ENCODE measurements around the gene MEGF8.

MEGF8 gene, protein sequence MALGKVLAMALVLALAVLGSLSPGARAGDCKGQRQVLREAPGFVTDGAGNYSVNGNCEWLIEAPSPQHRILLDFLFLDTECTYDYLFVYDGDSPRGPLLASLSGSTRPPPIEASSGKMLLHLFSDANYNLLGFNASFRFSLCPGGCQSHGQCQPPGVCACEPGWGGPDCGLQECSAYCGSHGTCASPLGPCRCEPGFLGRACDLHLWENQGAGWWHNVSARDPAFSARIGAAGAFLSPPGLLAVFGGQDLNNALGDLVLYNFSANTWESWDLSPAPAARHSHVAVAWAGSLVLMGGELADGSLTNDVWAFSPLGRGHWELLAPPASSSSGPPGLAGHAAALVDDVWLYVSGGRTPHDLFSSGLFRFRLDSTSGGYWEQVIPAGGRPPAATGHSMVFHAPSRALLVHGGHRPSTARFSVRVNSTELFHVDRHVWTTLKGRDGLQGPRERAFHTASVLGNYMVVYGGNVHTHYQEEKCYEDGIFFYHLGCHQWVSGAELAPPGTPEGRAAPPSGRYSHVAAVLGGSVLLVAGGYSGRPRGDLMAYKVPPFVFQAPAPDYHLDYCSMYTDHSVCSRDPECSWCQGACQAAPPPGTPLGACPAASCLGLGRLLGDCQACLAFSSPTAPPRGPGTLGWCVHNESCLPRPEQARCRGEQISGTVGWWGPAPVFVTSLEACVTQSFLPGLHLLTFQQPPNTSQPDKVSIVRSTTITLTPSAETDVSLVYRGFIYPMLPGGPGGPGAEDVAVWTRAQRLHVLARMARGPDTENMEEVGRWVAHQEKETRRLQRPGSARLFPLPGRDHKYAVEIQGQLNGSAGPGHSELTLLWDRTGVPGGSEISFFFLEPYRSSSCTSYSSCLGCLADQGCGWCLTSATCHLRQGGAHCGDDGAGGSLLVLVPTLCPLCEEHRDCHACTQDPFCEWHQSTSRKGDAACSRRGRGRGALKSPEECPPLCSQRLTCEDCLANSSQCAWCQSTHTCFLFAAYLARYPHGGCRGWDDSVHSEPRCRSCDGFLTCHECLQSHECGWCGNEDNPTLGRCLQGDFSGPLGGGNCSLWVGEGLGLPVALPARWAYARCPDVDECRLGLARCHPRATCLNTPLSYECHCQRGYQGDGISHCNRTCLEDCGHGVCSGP (N-terminal part only)

DNA sequence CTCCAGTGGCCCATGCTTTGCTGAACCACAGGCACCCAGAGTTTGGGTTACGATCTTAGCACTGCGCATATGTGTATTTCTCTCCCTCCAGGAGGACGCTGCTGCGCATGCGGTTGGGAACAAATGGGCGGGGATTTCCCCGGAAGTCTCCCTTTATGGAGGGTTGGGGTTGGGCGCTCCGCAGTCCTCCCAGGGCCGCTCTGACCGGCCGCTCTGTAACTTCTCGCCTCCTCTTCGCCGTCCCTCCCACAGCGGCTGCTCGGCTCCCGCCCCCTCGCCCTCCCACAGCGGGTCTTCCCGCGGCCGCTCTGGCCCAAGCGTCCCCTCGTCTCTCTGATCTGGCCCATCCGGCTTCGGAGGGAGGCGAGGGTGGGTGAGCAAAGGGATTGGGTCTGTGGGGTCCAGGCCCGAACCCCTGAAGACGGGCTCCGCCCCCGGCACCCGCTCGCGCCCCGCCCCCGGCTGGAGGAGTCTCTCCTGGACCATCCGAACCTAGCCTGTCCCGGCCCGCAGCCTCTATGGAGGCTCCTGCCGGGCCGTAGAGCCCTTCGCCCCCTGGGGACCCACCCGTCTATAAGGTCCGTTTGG lies at the start of gene MEGF8:
TSS of gene MEGF8 (plus strand) at position 328 of the 588 bp plus-strand sequence. CDS start 609 bp downstream, outside the sequence.
- DNase-seq, result peak; percentile 100

DNA sequence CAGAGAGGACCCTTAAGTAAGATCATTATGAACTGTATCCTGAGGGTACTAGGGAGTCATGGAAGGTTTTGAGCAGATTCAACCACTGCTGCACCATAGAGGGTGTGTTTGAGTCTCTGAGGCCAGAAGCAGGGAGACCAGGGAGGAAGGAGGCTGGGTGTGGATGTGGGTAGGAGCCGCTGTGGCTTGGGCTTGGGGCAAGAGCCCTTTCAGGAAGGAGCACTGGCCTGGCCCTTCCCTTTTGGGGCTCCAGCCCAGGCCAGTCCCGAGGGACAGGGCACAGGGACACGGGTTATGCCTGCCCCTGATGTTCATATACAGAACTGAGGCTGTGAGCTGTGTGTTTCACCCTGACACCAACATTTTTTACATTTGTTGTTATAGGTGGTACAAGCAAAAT lies 49.2 kb upstream of the MEGF8 start:
- no peak for DNase-seq

DNA sequence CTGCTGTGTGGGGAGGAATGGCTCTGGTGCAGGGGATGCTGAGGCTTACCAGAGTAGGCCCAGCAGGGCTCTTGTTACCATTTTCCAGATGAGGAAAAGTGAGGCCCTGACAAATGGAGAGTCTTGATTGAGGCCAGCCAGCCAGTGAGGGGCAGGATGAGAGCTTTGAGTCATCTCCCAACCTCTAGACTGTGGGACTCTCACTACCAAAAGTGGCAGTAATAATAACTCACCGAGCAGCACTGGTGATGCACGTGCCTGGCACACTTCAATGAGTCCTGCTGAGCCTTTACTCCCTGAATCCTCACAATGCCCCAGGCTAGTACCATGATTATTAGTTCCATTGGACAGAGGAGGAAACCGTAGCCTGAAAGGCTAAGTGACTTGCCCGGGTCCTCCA lies 48.6 kb upstream of the MEGF8 start:
- DNase-seq, result no peak

DNA sequence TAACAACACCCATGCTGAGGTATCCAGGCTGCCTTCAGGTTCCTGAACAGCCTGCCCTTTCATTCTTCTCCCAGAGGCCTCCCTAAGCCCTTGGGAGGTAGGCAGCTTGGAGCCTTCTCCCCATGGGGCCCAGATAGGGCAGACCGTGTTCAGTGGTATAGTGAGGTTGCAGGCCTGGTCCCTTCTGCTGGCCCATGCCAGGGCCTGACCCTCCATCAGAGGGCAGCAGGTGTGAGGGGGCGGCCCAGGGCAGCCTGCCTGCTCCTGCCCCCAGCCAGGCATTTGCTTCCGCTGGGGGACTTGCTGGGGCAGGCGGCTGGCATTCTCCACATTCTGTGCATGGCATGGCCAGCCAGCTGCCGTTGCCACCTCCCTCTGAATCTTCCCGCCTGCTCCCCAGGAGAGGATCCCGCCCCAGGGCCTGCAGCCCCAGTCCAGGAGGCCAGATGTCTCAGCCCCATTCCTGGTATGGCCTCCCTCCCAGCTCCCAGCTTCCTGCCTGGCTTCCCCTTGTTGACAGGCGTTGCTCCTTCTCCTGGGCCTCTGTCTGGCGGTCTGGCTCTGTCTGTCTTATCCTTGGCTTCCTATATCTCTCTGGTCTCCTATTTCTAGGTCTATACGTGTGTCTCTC lies 47.5 kb upstream of the MEGF8 start:
- no peak for DNase-seq

DNA sequence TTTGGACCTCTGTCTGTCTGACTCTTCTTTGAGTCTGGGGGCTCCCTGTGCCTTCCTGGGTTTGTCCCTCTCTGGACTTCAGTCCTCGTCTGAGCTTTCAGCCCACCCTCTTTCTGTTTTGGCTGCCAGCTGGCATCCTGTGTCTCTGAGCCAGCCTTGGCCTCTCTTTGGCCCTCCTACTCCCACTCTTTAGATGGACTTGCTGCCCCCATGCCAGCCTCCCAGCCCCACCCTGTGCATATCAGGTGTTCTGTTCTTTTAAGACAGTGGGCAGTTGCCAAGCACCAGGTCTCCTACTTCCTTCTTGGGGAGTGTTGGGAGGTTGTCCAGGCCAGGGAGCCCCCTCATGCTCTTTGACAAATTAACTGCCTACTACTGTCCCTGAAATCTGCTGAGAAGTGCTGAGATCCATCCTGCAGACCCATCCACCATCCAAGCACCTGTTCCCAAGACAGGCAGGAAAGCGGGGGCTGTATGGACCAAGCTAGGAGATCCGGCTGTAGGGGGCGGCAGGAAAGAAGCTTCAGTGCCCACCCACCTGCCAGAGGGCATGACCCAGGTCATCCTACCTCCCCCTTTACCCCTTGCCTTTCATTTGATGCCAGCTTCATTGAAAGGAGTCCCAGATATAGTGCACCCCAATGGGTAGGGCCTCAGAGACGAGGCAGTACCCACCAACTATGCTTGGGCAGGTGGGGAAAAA lies 46.8 kb upstream of the MEGF8 start:
- DNase-seq, result no peak

DNA sequence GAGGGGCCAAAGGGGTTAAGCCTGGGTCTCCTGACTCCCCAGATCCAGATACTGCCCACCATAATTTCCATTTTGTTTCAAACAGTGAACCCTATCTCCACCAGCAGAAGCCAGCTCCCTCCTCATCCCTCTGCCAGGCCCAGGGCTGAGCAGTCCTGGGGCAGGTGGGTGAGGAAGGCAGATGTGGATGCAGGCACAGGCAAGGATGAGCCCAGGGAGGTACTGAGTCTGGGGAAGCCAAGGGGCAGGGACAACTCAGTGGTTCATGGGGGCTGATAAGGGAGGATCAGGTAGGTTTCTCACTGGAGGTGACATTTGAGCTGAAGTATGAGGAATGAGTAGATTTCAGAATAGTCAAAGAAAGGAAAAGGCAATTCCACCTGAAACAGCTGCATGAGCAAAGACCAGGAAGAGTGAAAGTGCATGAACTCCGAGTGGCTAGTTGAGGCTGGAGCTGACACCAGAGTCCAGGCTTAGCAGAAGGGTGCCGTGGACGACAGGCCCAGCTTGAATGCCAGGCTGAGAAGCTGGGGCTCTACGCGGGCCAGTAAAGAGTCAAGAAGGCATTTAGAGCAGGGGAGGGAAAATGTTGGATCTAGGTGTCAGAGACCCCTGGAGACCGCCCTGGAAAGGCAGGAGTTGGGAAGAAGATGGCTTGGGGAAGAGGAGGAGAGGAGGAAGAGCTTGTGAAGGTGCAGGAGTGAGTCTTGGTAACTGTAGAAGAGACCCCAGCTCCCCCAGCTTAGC lies 46.1 kb upstream of the MEGF8 start:
- DNase-seq, result no peak

DNA sequence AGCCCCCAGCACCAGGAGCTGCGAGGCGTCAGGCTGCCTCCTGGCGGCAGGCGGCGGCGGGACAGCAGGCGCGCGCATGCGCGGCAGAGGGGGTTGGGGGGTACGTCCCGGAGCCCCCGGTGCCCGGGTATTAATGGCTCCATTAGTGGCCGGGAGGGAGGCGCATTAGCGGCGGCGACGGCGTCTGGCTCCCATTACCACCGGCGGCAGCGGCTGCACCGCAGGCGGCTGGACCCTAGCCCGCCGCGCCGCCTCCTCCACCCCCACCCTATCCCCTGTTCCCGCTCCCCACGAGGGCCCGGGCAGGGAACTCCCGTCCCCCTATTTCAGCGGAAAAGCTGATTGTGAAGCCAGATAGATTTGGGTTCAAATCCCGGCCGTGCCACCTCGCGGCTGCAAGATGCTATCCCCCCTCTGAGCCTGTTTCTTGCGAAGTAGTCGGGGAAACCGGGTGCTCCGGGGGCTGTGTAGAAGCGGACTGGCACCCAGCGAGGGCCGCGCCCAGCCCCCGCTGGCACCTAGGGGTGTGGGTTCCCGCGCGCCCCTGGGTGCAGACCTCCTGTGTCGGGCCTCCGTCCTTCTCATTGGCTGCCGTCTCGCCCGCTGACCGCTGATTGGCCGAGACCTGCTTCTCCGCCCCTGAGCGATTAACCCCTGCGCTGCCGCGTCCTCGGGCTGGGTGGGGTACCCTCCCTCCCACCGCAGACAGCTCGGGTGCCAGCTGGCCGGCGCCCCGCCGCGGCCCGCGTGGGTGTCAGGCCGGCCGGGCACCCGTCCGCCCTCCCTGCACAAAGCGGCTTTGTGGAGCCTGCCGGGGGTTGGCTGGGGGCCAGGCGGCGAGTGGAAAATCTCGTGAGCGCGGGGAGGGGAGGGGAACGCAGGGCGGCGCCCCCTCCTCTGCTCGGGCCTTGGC lies 45.3 kb upstream of the MEGF8 start:
- peak; percentile 83 for DNase-seq

DNA sequence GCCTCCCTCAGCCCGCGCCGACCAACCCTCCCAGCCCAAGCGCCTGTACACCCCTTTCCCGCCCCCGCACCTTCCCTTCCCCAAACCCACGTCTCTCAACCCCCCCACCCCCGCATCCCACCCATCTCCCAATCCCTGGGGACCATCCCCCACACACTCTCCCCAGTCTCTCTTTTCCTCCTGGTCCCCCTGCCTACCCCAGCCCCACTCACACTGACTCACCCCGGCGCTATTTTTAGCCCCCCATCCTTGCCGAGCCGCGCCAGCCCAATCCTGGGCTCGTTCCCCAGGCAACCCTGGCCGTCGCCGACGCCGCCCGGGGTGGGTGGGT lies 44.7 kb upstream of the MEGF8 start:
- DNase-seq, result no peak

DNA sequence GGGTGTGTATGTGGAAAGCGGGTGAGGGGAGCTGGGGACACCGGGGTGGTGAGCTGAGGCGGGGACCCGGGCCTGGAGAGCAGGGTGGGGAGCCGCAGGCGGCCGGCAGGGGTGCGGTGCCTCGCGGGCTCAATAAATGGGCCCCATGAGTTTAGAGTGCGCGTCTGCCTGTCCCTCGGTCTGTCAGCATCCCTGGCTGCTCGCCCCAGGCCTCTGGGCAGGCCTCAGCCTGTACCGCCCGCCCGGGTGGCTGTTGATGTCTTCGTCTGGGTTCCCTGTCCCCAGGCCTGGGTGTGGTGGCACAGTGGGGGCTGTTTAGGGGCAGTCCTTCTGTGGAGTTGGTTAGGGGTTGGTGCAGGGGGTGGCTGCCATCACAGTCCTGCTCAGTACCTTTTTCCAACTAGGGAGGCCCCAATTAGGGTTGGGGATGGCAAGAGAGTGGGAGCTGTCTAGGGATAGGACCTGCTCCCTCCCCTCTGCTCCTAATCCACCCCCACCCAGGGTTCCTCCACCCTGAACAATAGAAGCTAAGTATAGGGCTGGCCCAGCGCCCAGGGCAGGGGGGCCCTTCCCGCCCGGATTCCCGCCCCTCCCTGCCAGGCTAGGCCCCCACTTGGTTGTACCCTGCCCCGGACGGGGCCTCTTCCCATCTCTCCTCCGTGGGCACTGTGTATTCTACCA lies 44.1 kb upstream of the MEGF8 start:
- peak; percentile 33 for DNase-seq

DNA sequence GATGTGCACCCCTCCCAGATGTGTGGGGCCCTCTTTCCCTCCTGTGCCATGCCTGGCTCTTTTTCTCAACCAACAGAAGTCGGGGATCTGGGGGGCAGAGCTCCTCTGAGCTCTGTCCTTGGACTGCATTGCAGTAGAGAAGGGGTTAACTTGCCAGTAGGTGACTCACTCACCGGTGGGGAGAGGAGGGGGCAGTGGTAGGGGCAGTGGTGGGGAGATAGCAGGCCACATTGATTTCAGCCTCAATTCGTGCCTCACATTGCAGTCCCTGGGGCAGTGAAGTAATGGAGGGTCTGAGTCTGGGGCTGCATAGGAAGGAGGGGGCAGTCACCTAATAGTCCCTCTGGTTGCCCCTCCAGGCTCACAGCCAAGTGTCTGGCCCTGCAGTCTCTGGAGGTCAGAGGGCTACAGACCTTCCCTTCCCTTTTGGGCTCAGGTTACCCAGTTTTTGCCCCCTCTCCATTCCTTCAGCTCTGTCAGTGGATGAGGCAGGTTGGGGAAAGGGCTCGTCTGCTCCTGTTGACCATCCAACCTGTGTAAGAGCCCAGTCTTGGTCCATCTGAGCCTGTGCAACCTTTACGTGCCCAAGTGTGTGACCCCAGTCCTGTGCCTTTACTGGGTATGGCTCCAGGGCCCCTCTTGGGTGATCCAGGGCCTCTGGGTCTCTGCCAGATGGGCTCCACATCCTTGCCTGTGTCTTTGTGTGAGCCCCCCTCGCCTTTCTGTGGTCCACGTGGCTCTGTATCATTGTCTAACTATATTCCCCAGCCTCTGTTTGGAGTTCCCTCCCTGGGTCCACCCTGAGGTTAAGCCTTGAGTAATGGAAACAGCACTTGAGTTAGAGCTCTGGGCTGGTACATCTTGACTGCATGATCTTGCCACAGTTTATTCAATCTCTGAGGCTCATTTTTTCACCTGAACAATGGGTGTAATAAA lies 43.3 kb upstream of the MEGF8 start:
- DNase-seq, result no peak

DNA sequence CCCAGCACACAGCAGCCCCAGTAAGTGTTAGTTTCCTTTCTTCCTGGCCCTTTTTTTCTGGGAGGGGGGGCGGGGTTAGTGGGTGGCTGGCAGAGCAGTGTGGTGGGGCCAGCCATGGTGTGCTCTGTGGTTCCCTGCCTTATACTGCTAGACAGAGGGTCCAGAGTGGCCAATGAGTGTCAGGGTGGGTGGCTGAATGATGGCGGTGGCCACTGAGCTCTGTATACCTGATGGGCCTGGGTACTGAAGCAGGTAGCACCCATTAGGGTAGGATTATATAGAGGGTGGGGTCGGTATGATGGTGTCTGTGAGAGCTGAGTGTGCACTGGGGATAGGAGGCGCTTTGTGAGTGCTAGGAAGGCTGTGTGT lies 42.6 kb upstream of the MEGF8 start:
- DNase-seq, result no peak

DNA sequence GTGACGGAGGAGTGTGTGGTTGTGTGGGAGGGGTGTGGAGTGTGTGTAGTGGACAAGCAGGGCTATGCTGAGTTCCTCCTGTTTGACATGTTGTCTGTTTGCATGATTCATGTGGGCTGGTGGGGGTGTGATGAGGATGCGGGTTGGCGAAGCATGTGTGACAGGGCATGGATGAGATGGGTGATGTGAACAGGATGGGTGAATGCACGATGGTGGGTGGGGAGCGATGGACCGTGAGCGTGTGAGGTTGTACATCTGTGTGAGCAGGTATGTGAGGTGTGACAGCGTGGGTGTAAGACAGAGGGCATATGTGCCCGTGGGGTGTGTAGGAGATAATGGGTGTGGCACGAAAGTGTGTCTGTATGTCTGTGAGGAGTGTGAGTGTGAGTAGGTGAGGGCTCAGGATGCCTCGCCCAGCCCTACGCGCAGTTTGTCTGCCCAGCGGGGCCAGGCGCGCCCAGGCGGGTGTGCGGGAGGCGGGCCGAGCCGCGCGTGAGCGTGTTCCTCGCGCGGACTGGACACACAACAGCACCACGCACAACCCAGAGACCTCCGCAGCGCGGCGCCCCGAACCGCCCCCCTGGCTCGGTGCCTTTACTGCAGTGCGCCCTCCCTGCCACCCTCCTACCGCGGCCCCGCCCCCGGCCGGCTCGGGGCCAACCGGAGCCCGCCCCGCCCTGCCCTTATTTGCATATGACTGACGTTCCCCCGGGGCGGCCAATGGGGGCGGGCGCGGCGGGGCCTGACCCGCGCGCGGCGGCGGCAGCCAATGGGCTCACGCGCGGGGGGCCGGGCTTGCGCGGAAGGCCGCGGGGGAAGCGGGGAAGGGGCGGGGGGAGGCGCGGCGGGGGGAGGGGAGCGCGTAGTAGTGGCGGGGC lies 42.0 kb upstream of the MEGF8 start:
- DNase-seq, result peak; percentile 91

DNA sequence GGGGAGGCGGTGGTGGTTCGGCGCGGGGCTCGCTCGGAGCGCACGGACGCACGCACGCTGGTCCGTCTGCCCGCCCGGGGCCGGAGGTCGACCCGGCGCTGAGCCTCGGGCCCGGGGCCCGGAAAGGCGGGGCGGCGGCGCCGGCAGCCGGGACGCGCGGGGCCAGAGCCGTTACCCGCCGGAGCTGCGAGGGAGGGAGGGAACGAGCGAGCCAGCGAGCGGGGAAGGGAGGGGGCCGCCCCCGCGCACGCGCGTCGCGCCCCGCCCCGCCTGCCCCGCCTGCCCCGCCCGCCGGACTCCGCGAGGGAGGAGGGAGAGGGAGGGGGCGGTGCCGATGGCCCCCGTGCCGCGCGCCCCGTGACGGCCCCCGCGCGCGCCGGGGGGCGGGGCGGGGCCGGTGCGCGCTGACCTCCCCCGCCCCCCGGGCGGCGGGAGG lies 41.4 kb upstream of the MEGF8 start:
- DNase-seq, result peak; percentile 66

DNA sequence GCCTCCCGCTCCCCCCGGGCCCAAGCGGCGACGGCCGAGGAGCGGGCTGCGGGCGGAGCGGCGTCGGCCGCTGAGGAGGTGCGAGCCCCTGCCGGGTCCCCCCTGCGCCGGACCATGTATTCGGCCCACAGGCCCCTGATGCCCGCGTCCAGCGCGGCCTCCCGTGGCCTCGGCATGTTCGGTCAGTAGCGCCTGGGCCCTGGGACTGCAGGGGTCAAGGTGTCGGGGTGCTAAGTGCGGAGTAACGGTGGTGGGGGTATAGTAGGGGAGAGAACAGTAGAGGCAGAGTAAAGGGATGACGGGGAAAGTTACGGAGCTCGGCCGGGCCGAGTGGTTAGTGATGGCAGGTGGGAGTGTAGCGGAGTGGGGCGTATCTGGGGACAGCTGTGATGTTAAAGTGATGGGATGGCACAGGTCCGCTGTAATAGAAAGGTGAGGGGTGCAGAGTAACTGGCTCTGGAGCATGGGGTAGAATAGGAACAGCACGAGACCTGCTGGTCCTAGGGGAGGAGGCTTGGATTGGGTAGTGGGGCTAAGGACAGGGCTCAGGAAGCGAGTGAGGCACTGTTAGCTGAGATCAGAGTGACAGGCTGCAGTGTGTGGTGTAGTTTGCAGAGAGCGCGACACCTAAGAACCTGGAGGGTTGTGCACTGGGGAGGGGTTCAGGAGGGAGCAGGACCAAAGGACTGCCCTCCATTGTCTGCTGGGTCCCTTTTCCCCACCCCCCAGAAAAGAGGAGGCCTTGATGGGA lies 40.7 kb upstream of the MEGF8 start:
- peak; percentile 50 for DNase-seq

DNA sequence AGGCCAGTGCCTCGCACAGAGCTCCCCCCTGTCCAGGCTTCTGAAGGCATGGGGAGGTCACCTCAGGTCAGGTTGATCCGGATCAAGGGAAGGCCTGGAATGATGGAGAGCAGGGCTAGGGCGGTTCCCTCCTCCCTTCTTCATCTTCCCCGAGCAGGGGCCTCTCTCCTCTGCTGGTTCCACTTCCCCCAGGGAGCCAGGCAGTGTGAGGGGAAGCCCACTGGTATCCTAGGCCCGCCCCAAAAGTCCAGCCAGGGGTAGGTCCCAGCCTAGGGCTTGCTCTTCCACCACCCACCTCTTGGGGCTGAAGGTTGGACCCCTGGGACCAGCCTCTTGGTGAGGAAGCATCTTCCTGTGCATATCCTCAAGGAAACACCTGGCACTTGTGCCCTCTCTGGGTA lies 39.9 kb upstream of the MEGF8 start:
- no peak for DNase-seq

DNA sequence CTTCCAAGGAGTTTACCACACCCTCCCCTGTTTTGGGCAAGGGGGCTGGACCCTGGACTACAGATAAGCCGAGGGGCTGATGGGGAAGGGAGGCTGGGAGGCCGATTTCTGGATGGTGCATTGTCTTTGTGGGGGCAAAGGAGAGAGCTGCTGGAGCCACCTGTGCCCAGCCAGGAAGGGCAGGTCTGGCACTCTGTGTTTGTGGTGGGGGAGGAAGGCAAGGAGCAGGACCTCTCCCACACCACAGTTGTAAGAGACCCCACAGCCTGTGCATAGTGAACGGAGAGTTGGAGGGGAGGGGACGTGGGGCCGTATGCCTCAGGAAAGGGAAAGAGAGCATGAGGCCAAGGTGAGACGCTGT lies 39.5 kb upstream of the MEGF8 start:
- no peak for DNase-seq

All from NCI-H748 treated with DMSO at 0.1 percent for 48 hours (cell line).